GM19397 (cell line): ENCODE data around the gene ONECUT3.
"Not testable (repeated sequence)": the region's sequence is repeated elsewhere in the genome, so short reads cannot be mapped to it uniquely, and the experiment has no call there.

ENCODE experiments used
- ATAC-seq: cut with Tn5 transposase; IDR thresholded peaks from one replicate; pipeline ENCODE4 v1.9.1; 2021; ENCODE audit warnings: mild to moderate bottlenecking, moderate library complexity; ENCODE audit not compliant: unreplicated experiment

The ONECUT3 gene

GRCh38 chr19:1790054-1790792 is 36.9 kb downstream of the ONECUT3 start:
- no peak for ATAC-seq

DNA sequence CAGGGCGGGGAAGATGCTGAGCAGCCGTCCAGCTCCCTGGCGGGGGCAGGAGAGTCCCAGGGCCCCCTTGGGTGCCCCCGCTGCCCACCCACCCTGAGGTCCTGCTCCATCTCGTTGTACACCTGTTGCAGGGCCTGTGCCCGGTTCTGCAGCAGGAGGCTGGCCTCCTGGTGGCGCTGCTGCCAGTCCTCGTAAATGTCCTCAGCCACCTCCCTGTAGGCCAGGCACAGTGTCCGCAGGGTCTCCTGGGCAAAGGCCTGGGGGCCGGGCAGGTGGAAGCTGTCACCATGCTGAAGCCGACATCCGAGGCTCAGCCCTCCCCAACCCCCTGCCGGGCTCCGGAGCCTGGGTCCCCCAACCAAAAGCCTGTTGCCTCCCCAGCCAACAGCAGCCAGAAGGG is 38.6 kb downstream of the ONECUT3 start:
- ATAC-seq: no peak

DNA sequence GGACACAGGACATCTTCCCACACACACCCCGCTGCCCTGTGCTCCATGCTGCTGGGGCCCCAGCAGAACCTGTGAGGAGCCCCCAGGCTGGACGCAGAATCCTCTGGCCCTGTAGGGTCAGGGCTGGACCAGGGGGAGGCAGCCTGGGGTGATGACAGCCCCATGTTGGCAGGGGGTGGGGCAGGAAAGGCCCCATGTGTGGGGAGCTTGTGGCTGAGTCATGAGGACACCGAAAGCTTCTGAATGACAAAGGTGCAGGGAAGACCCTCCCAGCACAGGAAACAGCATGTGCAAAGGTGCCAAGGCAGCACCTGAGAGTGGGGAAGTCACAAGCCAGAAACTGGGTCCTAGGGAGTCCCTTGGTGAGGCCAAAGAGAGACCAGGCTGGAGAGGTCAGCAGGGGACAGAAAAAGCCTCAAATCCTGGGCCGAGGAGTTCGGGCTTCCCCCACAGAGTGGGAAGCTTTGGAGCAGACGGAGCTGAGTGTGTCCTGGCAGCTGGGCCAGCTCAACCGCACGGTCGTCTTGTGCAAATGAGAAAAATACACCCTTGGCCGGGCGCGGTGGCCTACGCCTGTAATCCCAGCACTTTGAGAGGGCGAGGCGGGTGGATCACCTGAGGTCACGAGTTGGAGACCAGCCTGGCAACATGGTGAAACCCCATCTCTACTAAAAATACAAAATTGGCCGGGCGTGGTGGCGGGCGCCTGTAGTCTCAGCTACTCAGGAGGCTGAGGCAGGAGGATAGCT is 41.3 kb downstream of the ONECUT3 start:
- no peak for ATAC-seq

- no peak for ATAC-seq
Observed at GRCh38 chr19:1796395-1797142, 43.3 kb downstream of the ONECUT3 start.

DNA sequence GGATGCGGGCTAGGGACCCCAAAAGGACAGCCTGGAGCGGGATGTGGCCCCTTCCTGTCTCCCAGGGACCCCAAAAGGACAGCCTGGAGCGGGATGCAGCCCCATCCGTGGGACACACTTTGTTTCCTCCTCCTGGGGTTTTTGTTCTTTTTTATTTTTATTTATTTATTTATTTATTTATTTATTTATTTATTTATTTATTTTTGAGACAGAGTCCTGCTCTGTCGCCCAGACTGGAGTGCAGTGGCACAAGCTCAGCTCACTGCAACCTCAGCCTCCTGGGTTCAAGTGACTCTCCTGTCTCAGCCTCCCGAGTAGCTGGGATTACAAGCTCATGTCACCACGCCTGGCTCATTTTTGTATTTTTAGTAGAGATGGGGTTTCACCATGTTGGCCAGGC is 44.0 kb downstream of the ONECUT3 start:
- not testable (repeated sequence) for ATAC-seq

GRCh38 chr19:1799695-1800342 is 46.5 kb downstream of the ONECUT3 start:
- no peak for ATAC-seq

- ATAC-seq: no peak
Observed at GRCh38 chr19:1804858-1805257, 51.6 kb downstream of the ONECUT3 start.

DNA sequence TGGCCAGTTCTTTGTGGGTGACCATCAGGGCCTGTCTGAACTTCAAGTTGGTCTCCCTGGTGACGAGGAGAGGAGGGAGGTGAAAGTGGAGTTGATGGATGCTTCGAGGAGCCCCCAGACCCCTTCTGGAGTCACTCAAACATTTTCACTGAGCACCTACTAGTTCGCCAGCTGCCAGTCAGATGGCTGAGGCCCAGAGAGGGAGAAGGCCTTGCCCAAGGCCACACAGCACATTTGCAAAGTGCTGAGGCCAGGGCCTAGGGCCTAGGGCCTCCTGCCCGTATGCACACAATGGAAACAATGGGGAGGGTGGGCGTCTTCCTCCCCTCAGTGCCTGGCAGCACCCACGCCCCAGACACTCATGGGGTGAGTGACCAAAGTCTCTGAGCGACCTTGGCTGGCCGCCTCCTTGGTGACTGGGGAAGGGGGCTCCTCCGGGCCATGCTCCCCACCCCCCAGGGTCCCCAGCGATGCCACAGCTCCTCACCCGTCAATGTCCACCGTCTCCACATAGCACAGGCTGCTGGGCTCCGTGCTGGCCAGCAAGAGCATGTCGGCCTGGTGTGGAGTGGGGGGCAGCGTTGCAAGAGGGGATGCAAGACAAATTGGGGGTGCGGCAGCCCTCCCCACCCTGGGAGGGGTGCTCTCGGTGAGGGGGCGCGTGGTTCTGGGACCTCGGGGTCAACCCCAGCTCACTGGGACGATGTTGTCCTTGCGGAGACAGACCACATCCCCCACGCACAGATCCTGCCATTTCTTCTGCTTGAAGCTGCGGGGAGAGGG is 52.3 kb downstream of the ONECUT3 start:
- ATAC-seq: no peak

- ATAC-seq: no peak
Observed at GRCh38 chr19:1806184-1807029, 53.1 kb downstream of the ONECUT3 start.

DNA sequence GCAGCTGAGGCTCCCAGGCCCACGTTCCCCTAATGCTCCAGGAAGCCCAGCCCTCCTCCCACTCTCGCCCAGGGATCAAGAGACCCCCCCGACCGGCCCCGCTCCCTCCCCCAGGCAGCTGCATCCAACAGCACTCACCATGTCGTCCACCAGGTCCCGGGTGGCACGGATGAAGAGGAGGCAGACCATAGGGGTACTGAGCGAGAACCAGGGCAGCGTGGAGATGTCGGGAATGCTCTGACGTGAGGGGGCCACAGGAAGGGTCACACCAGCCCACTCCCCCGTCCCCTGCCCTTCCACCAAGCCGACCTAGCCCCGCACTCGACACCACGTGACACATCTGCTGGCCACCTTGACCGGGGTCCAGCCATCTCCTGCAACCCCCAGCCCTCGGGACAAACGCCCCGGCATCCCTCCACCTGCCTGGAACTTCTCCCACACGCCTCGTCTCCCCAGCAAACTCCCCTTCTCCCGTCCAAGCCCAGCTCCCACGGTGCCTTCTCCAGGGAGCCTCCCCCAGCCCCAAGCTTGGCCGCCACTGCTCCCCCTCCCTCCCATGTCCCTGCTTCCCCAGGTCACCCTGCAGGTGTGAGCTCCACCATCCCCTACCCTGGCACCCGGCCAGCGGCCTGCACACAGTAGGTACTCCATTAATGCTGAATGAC is 53.9 kb downstream of the ONECUT3 start:
- no peak for ATAC-seq

DNA sequence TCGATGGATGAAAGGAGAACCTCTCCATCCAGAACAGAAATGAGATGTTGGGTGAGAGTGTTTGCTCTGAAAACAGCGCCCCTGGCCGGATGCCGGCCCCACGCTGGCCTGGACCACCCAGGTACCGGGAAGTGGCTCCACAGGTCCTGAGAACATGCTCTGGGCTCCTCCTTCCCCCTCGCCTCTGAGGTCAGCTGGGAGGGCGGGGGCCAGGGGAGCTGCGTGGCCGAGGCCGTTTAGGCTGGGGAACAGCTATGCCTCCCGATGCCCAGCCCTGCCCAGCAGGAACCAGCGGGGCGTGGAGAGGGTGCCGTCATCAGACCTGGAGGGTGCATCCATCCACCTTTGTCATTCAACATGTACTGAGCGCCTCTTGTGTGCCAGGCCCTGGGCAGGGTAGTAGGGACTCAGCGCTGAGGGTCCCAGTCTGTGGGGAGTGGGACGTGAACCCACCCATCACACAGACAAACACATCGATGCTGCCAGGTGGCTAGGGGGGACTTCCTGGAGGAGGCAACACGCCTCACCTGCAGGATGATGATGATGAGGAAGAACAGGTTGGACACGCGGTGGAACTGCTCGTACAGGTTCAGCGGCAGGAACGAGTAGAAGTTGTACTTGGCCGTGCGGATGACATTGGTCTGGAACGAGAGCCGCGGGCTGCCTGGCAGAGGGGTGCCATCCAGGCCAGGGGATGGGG is 54.5 kb downstream of the ONECUT3 start:
- no peak for ATAC-seq

DNA sequence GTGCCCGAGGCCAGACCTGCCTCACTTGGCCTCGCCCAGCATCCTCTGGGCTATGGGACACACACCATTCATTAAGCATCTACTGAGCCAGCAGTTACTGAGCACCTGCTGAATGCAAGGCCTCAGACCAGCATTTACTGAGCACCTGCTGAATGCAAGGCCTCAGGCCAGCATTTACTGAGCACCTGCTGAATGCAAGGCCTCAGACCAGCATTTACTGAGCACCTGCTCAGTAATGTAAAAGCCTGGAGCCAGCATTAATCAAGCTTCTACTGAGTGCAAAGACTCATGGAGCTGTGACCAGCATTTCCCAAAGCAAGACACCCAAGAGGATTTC is 55.1 kb downstream of the ONECUT3 start:
- no peak for ATAC-seq

GRCh38 chr19:1809678-1810077 is 56.4 kb downstream of the ONECUT3 start:
- ATAC-seq: no peak

DNA sequence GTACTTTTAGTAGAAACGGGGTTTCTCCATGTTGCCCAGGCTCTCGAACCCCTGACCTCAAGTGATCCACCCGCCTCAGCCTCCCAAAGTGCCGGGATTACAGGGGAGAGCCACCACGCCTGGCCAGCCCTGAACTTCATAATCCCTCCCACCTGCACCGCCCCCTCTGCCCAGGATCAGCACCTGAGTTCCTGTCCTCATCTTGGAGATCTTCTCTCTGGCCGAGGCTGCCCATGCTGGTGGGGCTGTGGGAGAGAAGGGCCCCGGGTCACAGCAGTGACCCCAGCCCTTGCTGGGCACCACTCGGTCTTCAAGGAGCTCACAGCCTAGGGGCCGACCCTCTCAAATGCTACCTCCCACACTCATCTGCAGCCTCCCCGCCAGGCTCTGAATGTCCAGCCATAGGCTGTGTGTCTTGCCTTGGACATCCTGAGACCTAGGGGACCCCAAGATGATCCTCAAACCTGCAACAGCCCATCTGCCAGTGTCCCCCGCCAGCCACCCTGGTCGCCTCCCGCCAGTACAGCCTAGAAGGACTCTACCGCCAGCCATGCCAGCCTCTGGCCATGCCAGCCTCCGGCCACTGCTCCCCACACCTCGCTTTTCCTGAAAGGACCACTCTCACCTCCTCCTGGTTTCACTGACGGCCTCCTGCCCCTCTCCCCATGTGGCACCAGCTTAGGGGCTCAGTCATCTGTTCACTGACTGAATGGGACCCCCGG is 57.3 kb downstream of the ONECUT3 start:
- ATAC-seq: no peak

DNA sequence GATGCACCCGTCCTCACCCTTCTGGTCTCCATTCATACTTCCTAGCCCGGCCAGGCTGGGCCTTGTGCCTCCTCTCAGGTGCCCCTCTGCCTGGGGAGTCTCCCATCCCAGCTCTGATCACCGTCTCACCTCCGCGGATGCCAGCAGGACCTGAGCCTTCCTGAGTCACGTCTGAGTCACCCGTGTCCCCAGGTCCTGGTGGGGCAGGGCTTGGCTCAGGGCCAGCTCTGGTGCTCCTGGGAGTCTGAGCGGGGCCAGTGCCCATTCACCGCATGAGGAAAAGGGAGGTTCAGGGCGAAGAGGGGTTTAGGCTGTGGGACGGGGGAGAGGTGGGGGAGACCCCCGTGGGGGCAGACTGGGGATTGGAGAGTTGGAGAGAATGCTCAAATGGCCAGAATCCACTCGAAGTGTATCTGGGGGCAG is 58.2 kb downstream of the ONECUT3 start:
- no peak for ATAC-seq

- ATAC-seq: no peak
Observed at GRCh38 chr19:1811942-1812425, 58.7 kb downstream of the ONECUT3 start, which contains the start of gene ATP8B3. Gene ATP8B3, minus strand, starts transcription at chr19:1812276. Its CDS starts 540 bp downstream, at chr19:1811736.

GRCh38 chr19:1812426-1813191 is 59.3 kb downstream of the ONECUT3 start:
- peak; percentile 77 for ATAC-seq
